Hepatocyte (in vitro differentiated cells): Measurements from ENCODE around the gene XXYLT1.

ENCODE experiments used
- EZH2 ChIP-seq: fragments of 200-600 bp; sonication (generic); IDR thresholded peaks from 2 replicates; pipeline ENCODE4 v1.6.1; 2016; ENCODE audit warnings: antibody characterized with exemption, mild to moderate bottlenecking, borderline replicate concordance
- EZH2phosphoT487 ChIP-seq: fragments of 200-600 bp; sonication (generic); IDR thresholded peaks from one replicate; pipeline ENCODE4 v1.6.1; 2018; ENCODE audit warnings: antibody characterized with exemption, mild to moderate bottlenecking, low read depth, moderate library complexity; ENCODE audit not compliant: unreplicated experiment, severe bottlenecking
- TF ChIP-seq, protein P1 (sequence below): fragments of 200-600 bp; sonication (generic); IDR thresholded peaks from 2 replicates; pipeline ENCODE4 v1.5.1; 2016; ENCODE audit warnings: antibody characterized with exemption, mild to moderate bottlenecking; ENCODE audit not compliant: poor library complexity

DNA sequence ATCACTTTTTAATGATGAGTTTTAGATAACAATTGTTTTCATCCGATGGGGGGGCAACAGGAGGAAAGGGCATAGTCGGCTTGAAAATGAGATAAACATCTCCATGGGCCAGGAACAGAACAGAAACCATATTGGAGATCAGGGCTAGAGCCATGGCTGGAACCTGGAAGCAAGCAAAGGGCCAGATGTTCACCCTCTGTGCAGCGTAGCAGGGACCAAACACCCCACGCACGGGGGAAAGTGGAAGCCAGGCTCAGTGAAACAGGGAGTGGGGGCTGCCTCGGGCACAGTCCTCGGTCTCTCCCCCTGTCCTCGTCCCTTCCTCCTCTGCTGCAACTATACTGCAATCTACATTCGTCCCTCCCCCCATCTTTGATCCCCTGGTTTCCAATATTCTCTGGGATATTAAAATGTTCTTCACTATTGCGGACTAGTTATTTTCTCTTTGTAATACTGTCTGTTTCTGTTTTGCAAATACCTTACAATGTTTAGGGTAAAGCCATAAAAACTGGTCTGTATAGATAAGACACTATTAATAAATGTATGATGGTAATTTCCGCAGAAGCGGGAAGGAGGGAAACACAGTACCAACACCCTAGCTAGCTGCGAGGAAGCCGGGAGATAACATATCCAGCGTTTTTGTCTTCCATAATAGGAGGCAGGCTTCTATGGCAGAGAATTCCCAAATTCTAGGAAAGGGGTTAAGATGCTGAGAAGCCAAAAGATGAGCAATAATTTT, 121.5 kb downstream of the XXYLT1 start:
- TF ChIP-seq, protein P1, sequence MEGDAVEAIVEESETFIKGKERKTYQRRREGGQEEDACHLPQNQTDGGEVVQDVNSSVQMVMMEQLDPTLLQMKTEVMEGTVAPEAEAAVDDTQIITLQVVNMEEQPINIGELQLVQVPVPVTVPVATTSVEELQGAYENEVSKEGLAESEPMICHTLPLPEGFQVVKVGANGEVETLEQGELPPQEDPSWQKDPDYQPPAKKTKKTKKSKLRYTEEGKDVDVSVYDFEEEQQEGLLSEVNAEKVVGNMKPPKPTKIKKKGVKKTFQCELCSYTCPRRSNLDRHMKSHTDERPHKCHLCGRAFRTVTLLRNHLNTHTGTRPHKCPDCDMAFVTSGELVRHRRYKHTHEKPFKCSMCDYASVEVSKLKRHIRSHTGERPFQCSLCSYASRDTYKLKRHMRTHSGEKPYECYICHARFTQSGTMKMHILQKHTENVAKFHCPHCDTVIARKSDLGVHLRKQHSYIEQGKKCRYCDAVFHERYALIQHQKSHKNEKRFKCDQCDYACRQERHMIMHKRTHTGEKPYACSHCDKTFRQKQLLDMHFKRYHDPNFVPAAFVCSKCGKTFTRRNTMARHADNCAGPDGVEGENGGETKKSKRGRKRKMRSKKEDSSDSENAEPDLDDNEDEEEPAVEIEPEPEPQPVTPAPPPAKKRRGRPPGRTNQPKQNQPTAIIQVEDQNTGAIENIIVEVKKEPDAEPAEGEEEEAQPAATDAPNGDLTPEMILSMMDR, result no peak
- TF ChIP-seq EZH2, result no peak
- no peak for TF ChIP-seq EZH2phosphoT487
